ENCODE results near the gene PRKCH.

GRCh38 chr14:61277784-61278183, 43.6 kb upstream of the PRKCH start:
- TF ChIP-seq POLR2AphosphoS5 (IDR thresholded peaks at IDR 0.05; ENCODE audit: low read length): no peak
- no peak for TF ChIP-seq EP300 (IDR thresholded peaks at IDR 0.05; ENCODE audit: borderline replicate concordance in 1 of 2, control insufficient read depth in 1 of 2, low read depth in 2 of 2, low read length in 2 of 2)
- TF ChIP-seq ZNF384 (IDR thresholded peaks at IDR 0.05; ENCODE audit: borderline replicate concordance, low read depth, low read length): no peak
- TF ChIP-seq POLR2A (IDR thresholded peaks at IDR 0.05; ENCODE audit: low read depth, low read length): no peak
- TF ChIP-seq RBBP5 (conservative IDR thresholded peaks at IDR 0.05): no peak
- TF ChIP-seq CTCF (IDR thresholded peaks at IDR 0.05 in 2 of 3, conservative IDR thresholded peaks at IDR 0.05 in 1 of 3; ENCODE audit: control insufficient read depth in 2 of 3, extremely low read depth in 1 of 3, insufficient read depth in 1 of 3, low read depth in 3 of 3, low read length in 3 of 3): no peak
- TF ChIP-seq TCF12 (IDR thresholded peaks at IDR 0.05; ENCODE audit: low read depth, low read length): no peak
- no peak for TF ChIP-seq RAD21 (IDR thresholded peaks at IDR 0.05; ENCODE audit: insufficient read depth, low read depth, low read length)
- no peak for TF ChIP-seq EZH2 (IDR thresholded peaks at IDR 0.05; ENCODE audit: borderline replicate concordance, control insufficient read depth, low read depth, low read length)
- no peak for TF ChIP-seq RCOR1 (conservative IDR thresholded peaks at IDR 0.05; ENCODE audit: low read depth, low read length)
- no peak for TF ChIP-seq SPI1 (IDR thresholded peaks at IDR 0.05; ENCODE audit: borderline replicate concordance, insufficient read depth, low read depth, low read length)

Measured in GM12878 (cell line).